GM12878 (cell line): ENCODE measurements around the gene TRIM54. TPM values are rescaled to one million over a fixed set of nuclear protein-coding genes. Genes with fewer than 3 reads are reported as not detected.

ENCODE experiments used
- ATAC-seq: fragments of 200-7000 bp; cut with Tn5 transposase; 3 replicates; pipeline ENCODE4 v1.9.1; 2020; ENCODE audit warnings: mild to moderate bottlenecking, moderate library complexity
- BruUV-seq: library from RNA; stranded (reverse); fragments of 400-500 nt; replicated peaks from 2 replicates; lab custom pipeline; 2021; lab: Mats Ljungman, UMichigan
- CTCF ChIA-PET: fragments of 300-600 bp; sonication (Branson Sonifier 250); formaldehyde crosslinking; extraction: SDS; loops from one replicate; lab custom pipeline; 2021; ENCODE audit warnings: inconsistent platforms; lab: Yijun Ruan, JAX
- POLR2A ChIA-PET: fragments of 350-600 bp; formaldehyde crosslinking; extraction: SDS; loops from one replicate; lab custom pipeline; 2021; ENCODE audit warnings: inconsistent platforms; lab: Charles Lee
- RAD21 ChIA-PET: fragments of 300-600 bp; sonication (Branson Sonifier 250); formaldehyde crosslinking; loops from one replicate; lab custom pipeline; 2023; ENCODE audit warnings: antibody characterized with exemption; ENCODE audit not compliant: unreplicated experiment; lab: Charles Lee
- SMC1A ChIA-PET: fragments of 300-600 bp; sonication (Branson Sonifier 250); formaldehyde crosslinking; loops from one replicate; lab custom pipeline; 2023; ENCODE audit not compliant: unreplicated experiment, uncharacterized antibody; lab: Charles Lee
- DNase-seq: peaks from one replicate; pipeline ENCODE4 v3.0.0-alpha.2; 2011; ENCODE audit warnings: low read depth, low spot score
- FAIRE-seq: peaks from 3 replicates; lab custom pipeline; 2011; peaks lifted over from hg19 to GRCh38; lab: Jason Lieb, UNC
- H2AFZ ChIP-seq: 2 replicates; pipeline ENCODE4 v1.6.0; 2011; ENCODE audit warnings: low read depth, low read length, control low read depth; ENCODE audit not compliant: control insufficient read depth
- H3K27ac ChIP-seq: 2 replicates; pipeline ENCODE4 v1.5.1; 2011; ENCODE audit warnings: control low read depth; ENCODE audit not compliant: control insufficient read depth, insufficient read depth
- H3K27me3 ChIP-seq, 2 experiments: replicated peaks in 1 of 2; 2 replicates each; pipeline versions ENCODE4 v1.6.0 to v1.6.1; 2011; ENCODE audit warnings: low read length in 1 of 2; ENCODE audit not compliant: control insufficient read depth in 2 of 2, insufficient read depth in 2 of 2
- H3K36me3 ChIP-seq, 2 experiments: 2 replicates each; pipeline ENCODE4 v1.5.1; 2011; ENCODE audit warnings: low read length in 1 of 2; ENCODE audit not compliant: control insufficient read depth in 2 of 2, insufficient read depth in 2 of 2
- H3K4me1 ChIP-seq: 2 replicates; pipeline ENCODE4 v1.6.1; 2011; ENCODE audit warnings: mild to moderate bottlenecking, low read length, moderate library complexity, mixed read lengths; ENCODE audit not compliant: control insufficient read depth, insufficient read depth
- H3K4me2 ChIP-seq: 2 replicates; pipeline ENCODE4 v1.6.0; 2011; ENCODE audit warnings: control low read depth; ENCODE audit not compliant: control insufficient read depth, insufficient read depth
- H3K4me3 ChIP-seq: fragments of 200-600 bp; sonication (generic); 2 replicates; pipeline ENCODE4 v1.5.1; 2016
- H3K79me2 ChIP-seq: 2 replicates; pipeline ENCODE4 v1.6.0; 2011; ENCODE audit warnings: low read length; ENCODE audit not compliant: control insufficient read depth, insufficient read depth
- H3K9ac ChIP-seq: 2 replicates; pipeline ENCODE4 v1.8.0; 2011; ENCODE audit warnings: low read length, control low read depth, mixed read lengths; ENCODE audit not compliant: control insufficient read depth, insufficient read depth
- H3K9me3 ChIP-seq: replicated peaks from 3 replicates; pipeline ENCODE4 v1.5.1; 2011; ENCODE audit warnings: mild to moderate bottlenecking, low read length; ENCODE audit not compliant: control insufficient read depth, insufficient read depth
- H4K20me1 ChIP-seq: 2 replicates; pipeline ENCODE4 v1.6.0; 2011; ENCODE audit not compliant: control insufficient read depth, insufficient read depth
- CHD2 ChIP-seq: IDR thresholded peaks from 2 replicates; pipeline ENCODE4 v1.6.1; 2011; ENCODE audit warnings: low read depth, low read length, improper control_type of control experiment, borderline replicate concordance
- CUX1 ChIP-seq: IDR thresholded peaks from 2 replicates; pipeline ENCODE4 v1.6.1; 2012; ENCODE audit warnings: improper control_type of control experiment, low read depth, low read length; ENCODE audit not compliant: insufficient replicate concordance
- ETV6 ChIP-seq, 2 experiments: fragments of 450-650 bp in 1 of 2; IDR thresholded peaks in 1 of 2; conservative IDR thresholded peaks in 1 of 2; 2 replicates each; pipeline ENCODE4 v1.6.1; 2014; ENCODE audit warnings: antibody characterized with exemption in 1 of 2, borderline replicate concordance in 1 of 2, low read depth in 1 of 2, mild to moderate bottlenecking in 1 of 2, moderate library complexity in 1 of 2
- RB1 ChIP-seq: fragments of 450-650 bp; formaldehyde crosslinking; IDR thresholded peaks from 2 replicates; pipeline ENCODE4 v1.6.1; 2017; ENCODE audit warnings: mild to moderate bottlenecking, borderline replicate concordance
- RUNX3 ChIP-seq: IDR thresholded peaks from 2 replicates; pipeline ENCODE4 v1.6.1; 2012; ENCODE audit warnings: low read length, inconsistent platforms
- SIN3A ChIP-seq: IDR thresholded peaks from 2 replicates; pipeline ENCODE4 v1.6.1; 2012; ENCODE audit warnings: low read depth, low read length, improper control_type of control experiment
- SREBF1 ChIP-seq: IDR thresholded peaks from 2 replicates; pipeline ENCODE4 v1.6.1; 2012; ENCODE audit warnings: mild to moderate bottlenecking, low read length
- ZSCAN29 ChIP-seq: fragments of 450-650 bp; IDR thresholded peaks from 2 replicates; pipeline ENCODE4 v1.6.1; 2017; ENCODE audit warnings: mild to moderate bottlenecking, moderate library complexity
- whole genome bisulfite sequencing: methylation state at CpG from one replicate; pipeline ENCODE4 v1.1.6; 2016; ENCODE audit warnings: low lambda C conversion rate; ENCODE audit not compliant: insufficient replicate concordance, insufficient coverage; ENCODE audit errors: missing lambda C conversion rate; 5-methylcytosine and 5-hydroxymethylcytosine counted together
- in situ Hi-C: fragments of 300-500 bp; cut with MboI; formaldehyde crosslinking; loops from 9 replicates; pipeline ENCODE4 v1.14.3; 2018; ENCODE audit warnings: mixed read lengths
- intact Hi-C: fragments of 100-400 bp; cut with micrococcal nuclease; formaldehyde crosslinking; loops from one replicate; pipeline ENCODE4 v1.14.2; 2022; ENCODE audit not compliant: unreplicated experiment
- polyA plus RNA-seq, 11 experiments: library from polyadenylated mRNA; depleted of rRNA in 4 of 11; unstranded in 6 of 11; stranded (reverse) in 5 of 11; fragments of >200 nt; fragmentation: Nextera tagmentation in 4 of 11; fragmentation: Illumina TruSeq in 1 of 11; extraction: Ambion mirVana in 4 of 11; extraction: Trizol in 1 of 11; gene quantifications; 1 replicate in 1 of 11; 2 replicates in 10 of 11; pipeline versions ENCODE4 v1.2.1 to v1.2.3, GENCODE V29; 2011 to 2016; ENCODE audit warnings: inconsistent platforms in 2 of 11, missing spikeins in 2 of 11, low read depth in 1 of 11
- total RNA-seq, 4 experiments: library from RNA; depleted of rRNA in 3 of 4; stranded (reverse); fragments of >200 nt in 3 of 4; fragmentation: Illumina TruSeq in 1 of 4; extraction: Trizol in 1 of 4; gene quantifications; 2 replicates each; pipeline versions ENCODE4 v1.2.1 to v1.2.3, GENCODE V29; 2013 to 2021
- TF ChIP-seq, protein P1 (sequence below): fragments of 450-650 bp; IDR thresholded peaks from 2 replicates; pipeline ENCODE4 v1.6.1; 2017; ENCODE audit warnings: mild to moderate bottlenecking, moderate library complexity
- TF ChIP-seq, protein P2 (sequence below): IDR thresholded peaks from 2 replicates; pipeline ENCODE4 v1.6.1; 2012; ENCODE audit warnings: low read length, inconsistent platforms

Gene TRIM54
- total and polyA plus RNA-seq, 10 of the 15 experiments (the other 5 are each of a cell fraction or from before 2014, with no cell fraction given), result 0.03 to 0.08 TPM; not detected in 8

DNA sequence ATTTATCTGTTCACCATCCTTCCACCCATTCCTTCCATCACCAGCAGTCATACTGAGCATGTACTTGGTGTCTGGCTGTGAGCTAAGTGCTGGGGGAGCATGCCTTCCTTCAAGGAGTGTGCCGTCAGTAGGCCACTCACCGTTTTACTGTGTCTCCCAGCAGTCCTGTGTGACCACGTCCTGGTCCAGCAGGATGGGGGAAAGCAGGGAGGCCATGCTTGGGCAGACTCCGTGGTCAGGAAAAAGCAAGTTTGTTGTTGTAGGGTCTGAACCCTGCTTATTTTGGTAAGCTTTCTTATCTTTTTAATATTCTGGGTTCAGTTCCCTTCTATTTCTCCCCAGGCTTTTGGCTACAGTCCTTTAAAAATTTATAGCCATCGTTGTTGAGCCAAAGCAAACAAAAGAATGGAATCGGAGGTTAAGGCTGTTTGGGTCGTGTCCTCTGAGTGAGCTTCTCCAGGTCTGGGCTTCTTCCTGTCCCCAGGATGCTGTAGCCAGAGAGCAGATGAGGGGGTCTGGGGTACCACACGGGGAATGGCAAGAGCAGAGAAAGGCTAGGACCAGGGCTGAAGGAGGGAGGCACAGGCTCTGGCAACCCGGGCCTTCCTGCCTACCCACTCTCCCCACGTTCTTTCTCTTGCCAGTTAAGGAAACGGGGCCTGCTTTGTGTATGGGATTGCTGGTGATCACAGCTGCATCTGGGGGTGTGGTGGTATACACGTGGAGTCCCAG is 32.9 kb upstream of the TRIM54 start:
- H3K36me3 ChIP-seq, result peaks cover 0 to 2% of the 10 kb centered on the region in 2 experiments; a peak in 2 of 4 replicates
- no peak overlapping the region for H3K4me2 ChIP-seq
- H3K9ac ChIP-seq, result no peak overlapping the region
- no peak for FAIRE-seq
- no peaks in the 10 kb centered on the region for H3K79me2 ChIP-seq
- H3K9me3 ChIP-seq, result no peaks in the 10 kb centered on the region
- H3K27me3 ChIP-seq, result peaks cover 2 to 4% of the 10 kb centered on the region in 2 experiments; a peak in 3 of 4 replicates
- in situ Hi-C loops (no loop called here), intact Hi-C loops (no loop called here)
- POLR2A ChIA-PET, result interaction anchor here (0.5 kb wide), 1 partner anchor 78 kb away, joined by 6 read pairs; no protein-coding TSS in a partner anchor
- no peak overlapping the region for H3K27ac ChIP-seq
- WGBS, result 37% methylated on average over 12 of the region's 12 CpGs
- H4K20me1 ChIP-seq, result no peaks in the 10 kb centered on the region
- SMC1A ChIA-PET, result interaction anchor here (2.6 kb wide), 1 partner anchor 30 kb away, joined by 12 read pairs; no protein-coding TSS in a partner anchor
- DNase-seq, result no peak
- H2AFZ ChIP-seq, result no peak overlapping the region
- no peak overlapping the region for H3K4me3 ChIP-seq
- no peaks in the 10 kb centered on the region for H3K4me1 ChIP-seq
- RAD21 ChIA-PET, result interaction anchor here (1.0 to 1.3 kb wide), 3 partner anchors 30 to 433 kb away, joined by 3 to 5 read pairs (median 3); no protein-coding TSS in a partner anchor
- BruUV-seq, result no TSS peak
- no peak for ATAC-seq
- CTCF ChIA-PET, result interaction anchor here (0.7 to 5.0 kb wide), 6 partner anchors 13 to 97 kb away, joined by 3 to 58 read pairs (median 3); partner anchors contain the start of gene TRIM54
- TF ChIP-seq SIN3A, result no peak
- TF ChIP-seq RB1, result no peak
- TF ChIP-seq CHD2, result no peak
- TF ChIP-seq, protein P1, sequence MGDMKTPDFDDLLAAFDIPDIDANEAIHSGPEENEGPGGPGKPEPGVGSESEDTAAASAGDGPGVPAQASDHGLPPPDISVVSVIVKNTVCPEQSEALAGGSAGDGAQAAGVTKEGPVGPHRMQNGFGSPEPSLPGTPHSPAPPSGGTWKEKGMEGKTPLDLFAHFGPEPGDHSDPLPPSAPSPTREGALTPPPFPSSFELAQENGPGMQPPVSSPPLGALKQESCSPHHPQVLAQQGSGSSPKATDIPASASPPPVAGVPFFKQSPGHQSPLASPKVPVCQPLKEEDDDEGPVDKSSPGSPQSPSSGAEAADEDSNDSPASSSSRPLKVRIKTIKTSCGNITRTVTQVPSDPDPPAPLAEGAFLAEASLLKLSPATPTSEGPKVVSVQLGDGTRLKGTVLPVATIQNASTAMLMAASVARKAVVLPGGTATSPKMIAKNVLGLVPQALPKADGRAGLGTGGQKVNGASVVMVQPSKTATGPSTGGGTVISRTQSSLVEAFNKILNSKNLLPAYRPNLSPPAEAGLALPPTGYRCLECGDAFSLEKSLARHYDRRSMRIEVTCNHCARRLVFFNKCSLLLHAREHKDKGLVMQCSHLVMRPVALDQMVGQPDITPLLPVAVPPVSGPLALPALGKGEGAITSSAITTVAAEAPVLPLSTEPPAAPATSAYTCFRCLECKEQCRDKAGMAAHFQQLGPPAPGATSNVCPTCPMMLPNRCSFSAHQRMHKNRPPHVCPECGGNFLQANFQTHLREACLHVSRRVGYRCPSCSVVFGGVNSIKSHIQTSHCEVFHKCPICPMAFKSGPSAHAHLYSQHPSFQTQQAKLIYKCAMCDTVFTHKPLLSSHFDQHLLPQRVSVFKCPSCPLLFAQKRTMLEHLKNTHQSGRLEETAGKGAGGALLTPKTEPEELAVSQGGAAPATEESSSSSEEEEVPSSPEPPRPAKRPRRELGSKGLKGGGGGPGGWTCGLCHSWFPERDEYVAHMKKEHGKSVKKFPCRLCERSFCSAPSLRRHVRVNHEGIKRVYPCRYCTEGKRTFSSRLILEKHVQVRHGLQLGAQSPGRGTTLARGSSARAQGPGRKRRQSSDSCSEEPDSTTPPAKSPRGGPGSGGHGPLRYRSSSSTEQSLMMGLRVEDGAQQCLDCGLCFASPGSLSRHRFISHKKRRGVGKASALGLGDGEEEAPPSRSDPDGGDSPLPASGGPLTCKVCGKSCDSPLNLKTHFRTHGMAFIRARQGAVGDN, result no peak
- TF ChIP-seq, protein P2, sequence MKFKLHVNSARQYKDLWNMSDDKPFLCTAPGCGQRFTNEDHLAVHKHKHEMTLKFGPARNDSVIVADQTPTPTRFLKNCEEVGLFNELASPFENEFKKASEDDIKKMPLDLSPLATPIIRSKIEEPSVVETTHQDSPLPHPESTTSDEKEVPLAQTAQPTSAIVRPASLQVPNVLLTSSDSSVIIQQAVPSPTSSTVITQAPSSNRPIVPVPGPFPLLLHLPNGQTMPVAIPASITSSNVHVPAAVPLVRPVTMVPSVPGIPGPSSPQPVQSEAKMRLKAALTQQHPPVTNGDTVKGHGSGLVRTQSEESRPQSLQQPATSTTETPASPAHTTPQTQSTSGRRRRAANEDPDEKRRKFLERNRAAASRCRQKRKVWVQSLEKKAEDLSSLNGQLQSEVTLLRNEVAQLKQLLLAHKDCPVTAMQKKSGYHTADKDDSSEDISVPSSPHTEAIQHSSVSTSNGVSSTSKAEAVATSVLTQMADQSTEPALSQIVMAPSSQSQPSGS, result no peak
- TF ChIP-seq CUX1, result no peak
- TF ChIP-seq ETV6 (conservative IDR thresholded peaks at IDR 0.05 in 1 of 2, IDR thresholded peaks at IDR 0.05 in 1 of 2; ENCODE audit: borderline replicate concordance in 1 of 2, low read depth in 1 of 2), result no peak
- no peak for TF ChIP-seq SREBF1
- TF ChIP-seq RUNX3, result no peak
- TF ChIP-seq ZSCAN29, result no peak
